NCI-H524 (cell line): ENCODE data around the gene SNRNP200.
A peak's percentile ranks its signal among the peaks of the same experiment; 100 is the strongest.

Experiments used
- DNase-seq, 2 experiments: peaks; one replicate each; lab custom pipeline; 2025; lab: John Stamatoyannopoulos, UW

The SNRNP200 gene

DNA sequence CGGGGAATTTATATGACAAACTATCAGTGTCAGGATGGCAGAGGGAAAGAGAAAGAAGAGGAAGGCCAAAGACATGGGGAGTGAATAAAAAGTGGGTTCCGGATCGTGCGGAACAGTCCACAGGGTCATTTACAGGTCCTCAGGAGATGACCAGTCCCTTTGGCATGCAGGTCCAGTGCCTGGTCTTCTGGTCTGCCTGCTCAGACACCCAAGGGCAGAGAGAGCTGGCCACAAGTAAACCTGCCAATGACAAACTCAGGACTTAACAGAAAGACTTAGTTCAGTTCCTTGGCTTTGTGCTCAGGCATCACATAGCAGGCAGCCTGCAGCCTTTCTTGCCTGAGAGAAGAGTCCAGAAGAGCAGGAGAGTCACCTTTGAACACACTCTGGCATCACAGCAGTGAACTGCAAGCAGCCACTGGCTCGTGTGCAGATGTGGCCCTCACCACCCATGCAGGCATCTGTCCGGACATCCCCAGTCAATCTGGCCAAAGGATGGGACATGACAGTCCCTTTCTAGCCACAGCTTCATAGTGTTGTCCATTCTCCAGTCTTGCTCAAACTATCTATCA lies 53.5 kb downstream of the SNRNP200 start:
- DNase-seq, result no peak

GRCh38 chr2:96250188-96250587 lies 55.2 kb downstream of the SNRNP200 start:
- no peak for DNase-seq

GRCh38 chr2:96249654-96250053 lies 55.7 kb downstream of the SNRNP200 start:
- DNase-seq, result peak in 1 of 2 experiments; percentile 24

- no peak for DNase-seq
Observed at GRCh38 chr2:96248624-96249023, 56.7 kb downstream of the SNRNP200 start.

DNA sequence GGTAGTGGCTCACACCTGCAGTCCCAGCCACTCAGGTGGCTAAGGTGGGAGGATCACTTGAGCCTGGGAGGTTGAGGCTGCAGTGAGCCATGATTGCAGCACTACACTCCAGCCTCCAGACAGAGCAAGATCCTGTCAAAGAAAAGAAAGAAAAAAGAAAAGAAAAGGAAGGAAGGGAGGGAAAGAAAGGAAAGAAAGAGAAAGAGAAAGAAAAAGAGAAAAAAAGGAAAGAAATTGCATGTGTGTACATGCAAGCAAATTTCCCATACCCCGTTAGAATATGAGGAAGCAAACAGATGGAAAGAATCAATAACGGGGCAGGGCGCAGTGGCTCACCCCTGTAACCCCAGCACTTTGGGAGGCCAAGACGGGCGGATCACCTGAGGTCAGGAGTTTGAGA lies 57.5 kb downstream of the SNRNP200 start:
- no peak for DNase-seq

GRCh38 chr2:96247009-96247408 lies 58.3 kb downstream of the SNRNP200 start:
- DNase-seq, result no peak

GRCh38 chr2:96245609-96246390 lies 59.5 kb downstream of the SNRNP200 start:
- DNase-seq, result no peak

GRCh38 chr2:96243843-96244242 lies 61.5 kb downstream of the SNRNP200 start:
- no peak for DNase-seq

DNA sequence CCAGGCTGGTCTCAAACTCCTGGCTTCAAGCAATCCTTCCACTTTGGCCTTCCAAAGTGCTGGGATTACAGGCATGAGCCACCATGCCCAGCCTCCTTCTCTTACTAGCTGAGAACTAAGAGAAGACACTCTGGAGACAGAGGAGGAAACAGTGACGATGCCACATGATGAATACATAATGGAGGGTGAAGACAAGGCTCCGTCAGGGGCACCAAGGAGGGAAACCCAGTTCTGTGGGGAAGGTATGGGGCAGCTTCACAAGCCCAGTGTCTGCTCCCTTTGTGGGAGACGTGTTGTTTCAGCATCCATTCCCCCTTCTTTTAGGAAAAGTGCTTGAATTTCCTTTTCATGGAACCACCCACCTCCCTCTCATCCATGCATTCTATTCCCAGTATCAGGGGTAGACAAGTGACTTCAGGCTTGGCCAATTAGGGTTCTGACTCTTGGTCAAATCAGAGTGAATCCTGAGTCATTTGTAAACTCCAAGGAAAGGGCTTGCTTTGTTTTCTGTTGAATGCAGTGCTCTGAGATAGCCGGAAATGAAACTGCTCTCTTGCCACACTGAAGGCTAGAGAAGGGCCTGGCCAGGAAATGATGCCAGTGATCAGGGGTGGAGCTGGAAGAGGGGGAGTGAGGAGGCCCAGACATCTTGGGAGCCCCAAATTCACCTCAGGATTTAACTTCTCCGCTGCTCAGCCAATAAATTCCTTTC lies 63.3 kb downstream of the SNRNP200 start:
- no peak for DNase-seq

DNA sequence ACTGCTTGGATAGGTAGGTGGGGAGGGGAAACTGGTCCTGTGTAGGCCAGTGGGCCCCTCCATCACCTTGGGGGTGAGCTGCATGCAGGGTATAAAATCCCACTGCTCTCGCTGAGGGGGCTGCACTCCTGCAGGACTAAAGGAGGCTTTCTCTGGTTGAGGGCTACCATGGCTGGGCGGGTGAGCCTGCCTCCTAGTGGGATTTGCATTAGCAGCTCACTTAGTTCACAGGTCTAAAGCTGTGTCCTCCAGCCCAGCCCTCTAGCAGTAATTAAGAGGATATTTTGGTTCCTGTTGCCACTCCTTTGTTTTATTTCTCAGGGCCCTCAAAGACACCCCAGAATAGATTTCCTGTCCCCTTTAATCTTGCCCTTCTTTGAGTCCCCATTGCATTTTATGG lies 64.1 kb downstream of the SNRNP200 start:
- no peak for DNase-seq

GRCh38 chr2:96240341-96241038 lies 64.9 kb downstream of the SNRNP200 start:
- DNase-seq, result no peak

- no peak for DNase-seq
Observed at GRCh38 chr2:96239745-96240264, 65.5 kb downstream of the SNRNP200 start.

DNA sequence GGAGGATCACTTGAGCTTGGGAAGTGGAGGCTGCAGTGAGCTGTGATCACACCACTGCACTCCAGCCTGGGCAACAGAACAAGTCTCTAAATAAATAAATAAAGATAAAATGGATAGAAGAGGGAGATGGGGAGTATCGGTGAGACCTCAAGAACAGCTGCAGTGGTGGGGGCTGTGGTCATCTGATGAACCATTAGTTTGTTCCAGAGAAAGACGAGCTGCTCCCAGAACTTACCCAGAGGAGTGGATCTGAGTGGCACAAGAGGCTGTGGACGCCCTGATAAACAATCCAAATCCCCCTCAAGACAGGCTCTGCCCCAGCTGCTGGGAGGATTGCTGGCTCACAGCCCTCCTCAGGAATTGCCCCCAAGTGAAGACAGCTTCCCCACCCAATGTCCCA lies 66.3 kb downstream of the SNRNP200 start:
- no peak for DNase-seq

- no peak for DNase-seq
Observed at GRCh38 chr2:96238266-96238665, 67.1 kb downstream of the SNRNP200 start.

- peak in 1 of 2 experiments; percentile 5 for DNase-seq
Observed at GRCh38 chr2:96236882-96237281, 68.5 kb downstream of the SNRNP200 start.

DNA sequence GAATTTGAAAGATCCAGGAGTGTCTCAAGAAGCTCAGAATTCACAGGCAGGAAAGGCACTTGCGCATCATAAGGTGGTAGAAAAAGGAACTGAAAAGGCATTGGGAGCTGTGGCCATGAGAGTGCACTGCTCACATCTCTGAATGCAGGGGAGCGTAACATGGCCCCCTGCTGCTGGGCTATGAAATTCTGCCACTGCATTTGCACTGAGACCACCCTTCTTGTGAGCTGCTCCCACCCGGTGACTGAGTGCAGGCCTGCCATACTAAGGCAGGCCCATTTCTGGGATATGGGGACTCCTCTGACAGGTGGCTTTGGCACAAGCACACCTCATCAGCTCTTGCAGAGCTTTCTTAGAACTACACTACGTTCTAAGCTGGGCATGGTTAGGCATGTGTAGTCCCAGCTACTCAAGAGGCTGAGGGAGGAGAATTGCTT lies 71.4 kb downstream of the SNRNP200 start:
- DNase-seq, result no peak

- DNase-seq, result no peak
Observed at GRCh38 chr2:96233436-96233835, 71.9 kb downstream of the SNRNP200 start.

DNA sequence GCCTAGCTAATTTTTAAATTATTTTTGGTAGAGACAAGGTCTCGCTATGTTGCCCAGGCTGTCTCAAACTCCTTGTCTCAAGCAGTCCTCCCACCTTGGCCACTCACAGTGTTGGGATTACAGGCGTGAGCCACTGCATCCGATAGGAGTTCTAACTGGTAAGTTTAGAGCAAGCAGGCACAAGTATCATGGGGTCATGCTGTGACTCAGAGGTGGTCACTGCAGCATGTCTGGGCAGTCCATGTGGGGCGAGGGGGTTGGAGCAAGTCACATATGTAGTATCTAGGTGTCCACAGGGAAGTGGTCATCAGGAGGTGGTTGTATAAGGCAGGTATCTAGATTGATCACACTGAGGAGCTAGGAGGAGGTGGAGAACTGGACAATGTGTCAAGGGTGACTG lies 74.0 kb downstream of the SNRNP200 start:
- DNase-seq, result no peak

DNA sequence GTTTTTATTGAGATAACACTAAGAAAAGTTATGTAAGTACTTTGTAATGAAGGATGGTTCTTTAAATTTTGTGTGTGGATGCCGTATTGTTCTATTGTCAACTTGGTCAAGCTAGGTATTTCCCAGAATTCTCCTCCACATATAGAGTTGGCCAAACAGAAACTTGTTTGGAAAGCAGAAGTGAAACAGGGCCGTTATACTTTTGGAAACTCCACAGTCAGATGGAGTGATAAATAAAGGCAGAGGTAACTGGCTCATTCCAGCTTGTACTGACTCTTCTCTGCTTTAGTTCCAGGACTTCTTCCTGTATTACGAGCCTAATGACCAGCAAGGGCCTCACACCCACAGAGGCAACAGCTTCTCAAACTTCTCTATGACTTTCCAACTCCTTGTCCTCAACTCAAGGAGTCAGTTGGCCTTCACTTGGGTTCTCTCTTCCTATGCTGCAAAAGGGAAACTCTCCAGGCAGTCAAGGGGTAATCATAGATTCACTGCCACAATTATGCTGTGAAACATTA lies 80.3 kb downstream of the SNRNP200 start:
- no peak for DNase-seq
